NCI-H2196 (cell line): ENCODE results near the gene WBP1.
"Not testable (repeated sequence)": the region's sequence is repeated elsewhere in the genome, so short reads cannot be mapped to it uniquely, and the experiment has no call there.

Experiments
- DNase-seq: peaks from one replicate; lab custom pipeline; 2025; ENCODE audit not compliant: unreplicated experiment; lab: John Stamatoyannopoulos, UW

WBP1 gene

GRCh38 chr2:74426181-74426758 is 32.0 kb upstream of the WBP1 start:
- no peak for DNase-seq

- no peak for DNase-seq
Observed at GRCh38 chr2:74427551-74427950, 30.7 kb upstream of the WBP1 start.

GRCh38 chr2:74428675-74429074 is 29.6 kb upstream of the WBP1 start:
- DNase-seq: no peak

DNA sequence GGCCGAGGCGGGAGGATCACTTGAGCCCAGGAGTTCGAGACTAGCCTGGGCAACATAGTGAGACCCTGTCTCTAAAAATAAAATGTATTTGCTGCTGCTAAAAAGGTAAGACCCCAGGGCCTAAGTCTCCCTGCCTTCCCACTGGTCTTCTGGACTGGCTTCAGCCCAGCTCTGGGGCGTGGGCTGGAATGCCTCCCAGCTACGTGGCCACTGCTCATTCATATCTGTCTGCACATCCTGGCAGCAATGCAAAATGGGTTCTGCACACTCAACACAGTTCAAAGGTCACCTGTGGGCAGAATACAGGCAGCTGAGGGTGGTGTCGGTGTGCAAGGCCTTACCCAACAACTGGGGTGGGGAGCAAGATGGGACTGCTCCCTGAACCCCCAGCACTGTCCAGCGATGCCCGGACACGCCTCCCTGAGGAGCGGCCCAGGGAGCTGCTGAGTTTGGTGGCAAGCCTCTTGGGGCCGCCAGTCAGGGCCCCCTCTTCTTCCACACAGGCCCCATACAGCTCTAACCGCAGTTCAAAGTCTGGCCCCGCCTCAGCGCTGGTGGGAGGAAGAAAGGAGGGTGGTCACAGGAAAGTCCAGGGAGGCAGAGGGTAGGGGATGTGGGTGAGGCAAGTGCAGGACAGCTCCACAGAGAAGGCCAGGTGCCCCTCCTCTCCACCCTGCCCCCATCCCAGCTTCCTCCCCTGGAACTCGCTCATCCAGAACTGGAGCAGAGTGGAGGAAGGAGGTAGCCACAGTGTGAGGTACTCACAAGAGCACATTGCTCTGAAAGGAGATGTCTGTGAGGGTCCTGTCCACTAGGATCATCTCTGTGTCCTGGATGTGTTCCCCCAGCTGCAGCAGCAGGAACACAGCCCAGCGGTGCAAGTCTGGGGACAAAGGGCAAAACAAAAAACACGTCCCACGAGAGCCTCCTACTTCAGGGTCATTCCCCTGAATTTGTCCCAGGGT is 28.5 kb upstream of the WBP1 start:
- DNase-seq: no peak

DNA sequence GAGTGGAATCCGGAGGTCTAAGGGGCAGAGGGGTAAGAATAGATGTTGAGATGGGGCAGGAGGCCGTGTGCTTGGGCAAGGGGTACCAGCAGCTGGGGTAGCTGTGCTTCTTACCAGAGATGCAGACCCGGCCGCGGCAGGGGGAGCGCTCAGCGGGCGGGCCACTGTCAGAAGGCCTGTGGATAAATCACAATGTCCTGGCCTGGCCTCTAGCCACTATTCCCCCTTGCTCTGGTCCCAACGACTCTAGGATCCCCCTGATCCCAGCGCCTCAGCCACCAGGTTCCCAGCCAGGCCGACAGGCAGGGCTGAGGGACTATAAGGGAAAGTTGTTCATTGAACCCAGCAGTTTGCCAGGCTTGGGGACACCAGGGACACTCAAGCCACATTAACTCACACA is 27.7 kb upstream of the WBP1 start:
- DNase-seq: no peak

DNA sequence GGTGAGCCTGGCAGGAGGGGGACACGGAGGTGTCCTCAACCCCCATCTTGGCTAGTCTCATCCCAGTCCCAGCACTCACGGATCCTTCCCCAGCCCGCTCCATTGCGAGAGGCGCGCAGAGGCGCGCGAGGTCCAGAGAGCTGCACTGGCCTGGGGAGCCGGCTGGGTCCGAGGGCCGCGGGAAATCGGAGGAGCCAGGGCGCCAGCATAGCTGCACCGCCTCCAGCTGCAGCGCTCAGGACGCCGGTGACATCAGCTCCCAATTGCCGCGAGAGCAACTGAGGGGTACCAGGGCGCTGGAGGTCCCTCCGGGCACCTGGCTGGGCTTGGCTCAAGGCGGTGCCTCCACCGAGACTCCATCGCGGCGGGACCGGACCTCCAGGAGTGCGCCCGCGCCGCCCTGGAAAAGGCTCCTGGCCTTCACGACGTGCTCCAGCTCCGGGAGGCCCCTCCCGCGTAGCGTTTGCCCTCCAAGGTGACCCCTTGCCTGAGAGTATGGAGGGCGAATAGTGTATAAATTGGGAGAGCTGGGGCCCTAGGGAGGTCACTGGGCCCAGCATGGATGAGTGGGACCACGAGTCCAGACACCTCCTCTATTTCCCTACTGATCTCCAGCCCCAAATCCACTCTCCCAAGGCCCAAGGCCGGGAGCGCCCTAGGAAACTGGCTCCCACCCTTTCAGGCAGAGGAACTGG is 22.0 kb upstream of the WBP1 start:
- no peak for DNase-seq

- DNase-seq: no peak
Observed at GRCh38 chr2:74436848-74437695, 21.2 kb upstream of the WBP1 start.

GRCh38 chr2:74438248-74438647 is 20.0 kb upstream of the WBP1 start:
- DNase-seq: no peak

DNA sequence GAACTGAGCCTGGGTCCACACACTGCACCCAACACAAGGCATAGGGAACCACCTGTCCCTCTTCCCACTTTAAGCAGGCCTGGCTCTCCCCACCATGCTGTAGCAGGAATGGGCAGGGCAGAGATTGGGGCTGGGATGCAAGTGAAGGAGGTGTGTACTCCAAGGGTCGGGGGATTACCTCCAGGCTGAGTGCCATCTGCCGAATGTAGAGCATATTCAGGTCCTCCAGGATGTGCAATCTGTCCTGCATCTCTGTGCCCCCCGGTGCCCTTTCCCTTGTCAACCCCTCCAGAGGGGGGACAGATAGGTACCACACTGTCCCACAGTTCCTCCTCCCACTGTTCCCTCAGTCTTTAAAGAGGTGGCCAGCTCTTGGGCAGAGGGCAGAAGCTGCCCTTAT is 18.9 kb upstream of the WBP1 start:
- DNase-seq: no peak

- DNase-seq: no peak
Observed at GRCh38 chr2:74439803-74440377, 18.3 kb upstream of the WBP1 start.

DNA sequence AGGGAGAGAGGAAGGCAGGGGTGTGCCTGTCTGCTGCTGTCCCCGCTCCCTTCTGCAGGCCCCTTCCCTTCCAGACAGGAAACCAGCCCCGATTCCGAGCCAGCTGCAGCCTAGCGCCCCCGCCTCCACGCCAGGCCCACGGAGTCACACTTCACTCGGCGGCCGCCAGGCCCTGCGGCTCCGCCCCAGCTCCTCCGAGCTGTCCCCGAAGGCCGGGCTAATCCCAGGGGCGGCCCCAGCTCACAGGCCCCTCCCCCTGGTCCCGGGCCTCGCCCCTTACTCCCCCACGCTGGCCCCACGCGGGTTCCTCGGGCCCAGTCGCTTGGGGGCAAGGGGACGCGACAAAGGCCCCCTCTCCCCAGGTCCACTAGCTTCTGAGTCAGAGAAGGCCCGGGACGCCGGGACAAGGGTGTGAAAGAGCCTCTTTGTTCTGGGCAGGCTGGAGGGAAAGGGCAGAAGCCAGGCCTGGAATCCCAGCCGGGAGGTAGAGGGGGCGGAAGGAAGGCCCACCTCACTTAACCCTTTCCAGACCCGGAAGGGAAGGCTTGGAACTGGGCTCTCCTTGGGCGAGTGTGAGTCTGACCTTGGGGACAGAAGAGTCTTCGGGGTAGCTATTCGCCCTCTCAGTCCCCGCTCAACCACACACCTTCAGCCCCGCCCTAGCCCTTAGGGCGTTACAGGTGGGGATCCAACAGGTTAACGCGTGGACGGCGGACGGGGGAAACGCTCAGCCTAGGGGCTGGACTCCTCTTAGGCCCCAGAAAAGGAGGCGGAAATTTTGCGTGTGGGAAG is 17.7 kb upstream of the WBP1 start:
- DNase-seq: peak; percentile 70

- DNase-seq: no peak
Observed at GRCh38 chr2:74441170-74441689, 17.0 kb upstream of the WBP1 start.

DNA sequence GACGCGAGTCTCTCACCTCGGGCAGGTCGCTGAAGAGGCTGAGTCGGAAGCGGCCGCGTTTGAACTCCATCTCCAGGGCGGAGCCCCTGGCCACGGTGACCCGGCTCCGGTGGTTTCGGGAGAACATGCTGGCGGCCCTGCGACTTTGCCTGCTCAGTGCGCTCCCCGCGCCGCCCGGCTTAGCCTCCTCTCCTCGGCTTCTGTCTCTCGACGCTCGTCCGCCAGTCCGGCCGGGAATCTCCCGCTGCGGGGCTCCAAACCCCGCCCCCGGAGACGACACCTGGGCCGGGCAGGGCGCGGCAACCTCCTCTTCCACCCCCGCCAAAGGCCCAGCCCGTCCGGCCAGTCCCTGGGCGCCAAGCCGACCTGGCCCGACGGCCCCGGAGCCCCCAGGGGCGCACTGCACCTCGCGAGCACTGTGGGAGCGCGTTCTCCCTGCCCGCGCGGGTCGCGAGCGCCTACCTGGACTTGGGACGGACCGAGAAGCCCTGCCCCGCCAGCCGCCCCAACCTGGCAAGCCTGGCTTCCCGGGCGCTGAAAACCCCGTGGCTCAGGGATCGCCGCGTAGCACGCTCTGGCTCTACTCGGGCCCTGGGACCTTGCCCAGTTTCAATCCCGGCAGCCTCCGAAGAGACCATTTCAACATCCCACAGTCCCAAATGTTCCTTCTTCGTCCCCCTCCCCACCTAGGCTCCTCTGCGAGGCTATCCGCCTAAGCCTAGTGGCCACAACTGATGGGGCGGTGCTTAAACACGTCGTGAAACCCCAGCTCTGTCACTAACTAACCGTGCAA is 16.4 kb upstream of the WBP1 start, which contains the start of gene RTKN:
Gene RTKN (minus strand): TSS at position 248 of the 793 bp plus-strand sequence. CDS start 121 bp downstream, at position 127.
- peak; percentile 55 for DNase-seq

- DNase-seq: not testable (repeated sequence)
Observed at GRCh38 chr2:74442483-74443297, 15.5 kb upstream of the WBP1 start.

DNA sequence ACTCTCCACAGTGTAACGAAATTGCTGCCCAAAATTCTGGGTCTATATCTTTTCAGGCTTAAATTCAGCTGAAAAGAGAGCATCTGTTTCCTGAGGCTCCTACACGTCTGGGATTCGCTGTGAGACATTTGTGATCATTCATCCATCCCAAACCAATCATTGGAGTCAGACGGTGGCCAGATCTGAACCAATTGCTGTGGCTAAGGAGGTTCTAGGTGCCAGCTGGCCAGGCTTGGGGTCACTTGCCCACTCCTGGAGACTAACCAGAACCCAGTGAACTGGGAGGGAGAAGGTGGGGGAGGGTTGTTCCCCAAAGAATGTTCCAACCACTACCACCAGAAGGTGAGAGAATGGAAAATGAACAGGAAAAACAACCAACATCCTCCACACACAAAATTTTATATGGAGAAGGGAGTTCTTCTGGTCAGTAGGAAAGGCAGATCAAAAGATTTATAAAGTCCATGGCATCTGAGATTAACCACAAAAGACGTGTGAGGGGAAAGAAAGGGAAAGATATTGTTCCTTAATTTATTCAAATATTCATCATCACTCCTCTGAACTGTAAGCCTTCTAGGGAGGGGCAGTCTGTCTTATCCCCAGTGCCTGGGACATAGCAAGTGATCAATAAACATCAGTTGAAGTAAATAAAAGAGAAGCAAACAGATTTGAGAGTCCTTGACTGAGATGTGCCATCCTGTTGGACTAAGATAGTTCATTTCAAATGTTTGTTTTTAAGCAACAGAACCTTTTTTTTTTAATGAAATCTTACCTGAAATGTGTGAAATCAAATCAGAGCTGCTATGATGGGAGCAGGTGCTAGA is 13.5 kb upstream of the WBP1 start:
- no peak for DNase-seq

DNA sequence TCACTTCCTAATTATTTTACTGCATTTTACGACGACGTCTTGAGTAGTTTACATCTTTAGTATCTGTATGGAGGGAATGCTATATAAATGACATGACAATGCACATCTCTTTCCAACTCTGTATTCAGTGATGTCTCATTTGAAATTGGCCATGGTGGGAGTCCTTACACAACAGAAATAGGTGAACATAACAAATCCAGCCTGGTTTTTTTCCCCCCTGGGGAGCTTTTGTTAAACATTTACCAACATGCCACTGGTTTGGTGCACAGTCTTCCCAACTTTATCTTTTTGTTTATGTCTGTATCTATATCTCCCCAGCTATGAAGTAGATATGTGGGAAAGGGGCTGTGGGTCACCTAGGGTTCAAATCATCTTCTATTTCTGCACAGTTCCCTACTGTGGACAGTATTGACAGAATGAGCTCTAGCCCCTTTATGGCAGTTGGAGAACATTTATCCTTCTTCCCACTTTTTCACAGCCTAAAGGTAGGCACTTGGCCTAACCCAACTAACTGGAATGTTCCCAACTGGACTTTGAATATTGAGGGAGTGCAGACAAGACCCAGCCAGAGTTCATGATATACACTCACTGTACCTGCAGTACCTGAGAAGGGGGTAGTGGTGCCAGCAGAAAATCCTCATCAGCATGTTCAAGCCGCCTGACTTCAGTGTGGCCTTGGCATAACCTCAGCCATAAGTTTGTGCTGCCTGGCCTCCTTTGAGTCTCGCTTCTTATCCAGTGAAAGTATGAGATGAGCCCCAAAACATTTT is 10.8 kb upstream of the WBP1 start:
- DNase-seq: no peak
